IPS-18c (cell line): ENCODE measurements around the gene ZNF35.
"Not testable (repeated sequence)": the region's sequence is repeated elsewhere in the genome, so short reads cannot be mapped to it uniquely, and the experiment has no call there.

Experiments
- H3K4me3 ChIP-seq: 2 replicates; pipeline ENCODE4 v1.7.0; 2013; ENCODE audit warnings: low read depth, mild to moderate bottlenecking, low read length, moderate library complexity; ENCODE audit not compliant: insufficient read depth
- H3K9me3 ChIP-seq: one replicate; pipeline ENCODE4 v1.6.1; 2013; ENCODE audit warnings: mild to moderate bottlenecking, low read length, moderate library complexity; ENCODE audit not compliant: control insufficient read depth, insufficient read depth

Gene ZNF35

GRCh38 chr3:44648564-44649229 lies at the start of gene ZNF35:
Gene ZNF35, plus strand, starts transcription at chr3:44648732. Its CDS starts 2,336 bp downstream, at chr3:44651068.
- H3K4me3 ChIP-seq = peak within 1 kb of the TSS; percentile 84

GRCh38 chr3:44601749-44602148 lies 46.8 kb upstream of the ZNF35 start:
- Histone ChIP-seq H3K9me3 (no peaks in the 10 kb centered on the region), H3K4me3 (no peak overlapping the region)

More at GRCh38 chr3:44648564-44649229, at the start of gene ZNF35:
- no peaks in the 10 kb centered on the region for H3K9me3 ChIP-seq

- H3K9me3 ChIP-seq = no peaks in the 10 kb centered on the region
- H3K4me3 ChIP-seq = no peak overlapping the region
Measured at GRCh38 chr3:44612678-44613077, 35.9 kb upstream of the ZNF35 start.

- H3K9me3 ChIP-seq = no peaks in the 10 kb centered on the region
Measured at GRCh38 chr3:44624749-44625480, 23.6 kb upstream of the ZNF35 start, which contains the start of gene ZNF197. Gene ZNF197, plus strand, starts transcription at chr3:44625036. Its CDS starts 4,119 bp downstream, at chr3:44629155.

GRCh38 chr3:44628716-44629115 lies 19.8 kb upstream of the ZNF35 start:
- no peak overlapping the region for H3K4me3 ChIP-seq

More at GRCh38 chr3:44624749-44625480, 23.6 kb upstream of the ZNF35 start, which contains the start of gene ZNF197:
- H3K4me3 ChIP-seq = peak within 1 kb of the TSS; percentile 82

GRCh38 chr3:44632193-44632592 lies 16.3 kb upstream of the ZNF35 start:
- Histone ChIP-seq H3K9me3 (no peaks in the 10 kb centered on the region), H3K4me3 (no peak overlapping the region)

More at GRCh38 chr3:44628716-44629115, 19.8 kb upstream of the ZNF35 start:
- H3K9me3 ChIP-seq = no peaks in the 10 kb centered on the region

DNA sequence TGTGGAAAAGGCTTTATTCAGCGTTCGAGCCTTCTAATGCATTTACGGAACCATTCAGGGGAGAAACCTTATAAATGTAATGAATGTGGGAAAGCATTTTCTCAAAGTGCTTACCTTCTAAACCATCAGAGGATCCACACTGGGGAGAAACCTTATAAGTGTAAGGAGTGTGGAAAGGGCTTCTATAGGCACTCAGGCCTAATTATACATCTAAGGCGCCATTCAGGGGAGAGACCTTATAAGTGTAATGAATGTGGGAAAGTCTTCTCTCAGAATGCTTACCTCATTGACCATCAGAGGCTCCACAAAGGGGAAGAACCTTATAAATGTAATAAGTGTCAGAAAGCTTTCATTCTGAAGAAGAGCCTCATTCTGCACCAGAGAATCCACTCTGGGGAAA lies 6.2 kb upstream of the ZNF35 start:
- no peak overlapping the region for H3K4me3 ChIP-seq
- H3K9me3 ChIP-seq = peaks cover 14% of the 10 kb centered on the region

DNA sequence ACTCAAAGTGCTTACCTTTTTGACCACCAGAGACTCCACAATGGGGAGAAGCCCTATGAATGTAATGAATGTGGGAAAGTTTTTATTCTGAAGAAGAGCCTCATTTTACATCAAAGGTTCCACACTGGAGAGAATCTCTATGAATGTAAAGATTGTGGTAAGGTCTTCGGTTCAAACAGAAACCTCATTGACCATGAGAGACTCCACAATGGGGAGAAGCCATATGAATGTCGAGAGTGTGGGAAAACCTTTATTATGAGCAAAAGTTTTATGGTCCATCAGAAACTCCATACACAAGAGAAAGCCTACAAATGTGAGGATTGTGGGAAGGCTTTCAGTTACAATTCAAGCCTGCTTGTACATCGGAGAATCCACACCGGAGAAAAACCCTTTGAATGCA lies 5.5 kb upstream of the ZNF35 start:
- peaks cover 14% of the 10 kb centered on the region for H3K9me3 ChIP-seq
- H3K4me3 ChIP-seq = no peak overlapping the region

- Histone ChIP-seq H3K4me3 (no peak overlapping the region), H3K9me3 (peaks cover 1% of the 10 kb centered on the region)
Measured at GRCh38 chr3:44647771-44648170, 761 bp upstream of the ZNF35 start.

GRCh38 chr3:44649709-44650108 lies 1.2 kb downstream of the ZNF35 start:
- H3K9me3 ChIP-seq = no peaks in the 10 kb centered on the region
- H3K4me3 ChIP-seq = peak overlapping the region; percentile 84; the same call in 1 of the 2 replicates

GRCh38 chr3:44654039-44654438 lies 5.5 kb downstream of the ZNF35 start:
- Histone ChIP-seq H3K9me3 (peaks cover 3% of the 10 kb centered on the region), H3K4me3 (no peak overlapping the region)

DNA sequence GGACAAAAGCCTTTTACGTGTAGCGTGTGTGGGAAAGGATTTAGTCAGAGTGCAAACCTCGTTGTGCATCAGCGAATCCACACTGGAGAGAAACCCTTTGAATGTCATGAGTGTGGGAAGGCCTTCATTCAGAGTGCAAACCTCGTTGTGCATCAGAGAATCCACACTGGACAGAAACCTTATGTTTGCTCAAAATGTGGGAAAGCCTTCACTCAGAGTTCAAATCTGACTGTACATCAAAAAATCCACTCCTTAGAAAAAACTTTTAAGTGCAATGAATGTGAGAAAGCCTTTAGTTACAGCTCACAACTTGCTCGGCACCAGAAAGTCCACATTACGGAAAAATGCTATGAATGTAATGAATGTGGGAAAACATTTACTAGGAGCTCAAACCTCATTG lies 10.5 kb downstream of the ZNF35 start:
- peaks cover 3% of the 10 kb centered on the region for H3K9me3 ChIP-seq
- H3K4me3 ChIP-seq = no peak overlapping the region

- peaks cover 3% of the 10 kb centered on the region for H3K9me3 ChIP-seq
Measured at GRCh38 chr3:44659434-44659833, 10.9 kb downstream of the ZNF35 start.

DNA sequence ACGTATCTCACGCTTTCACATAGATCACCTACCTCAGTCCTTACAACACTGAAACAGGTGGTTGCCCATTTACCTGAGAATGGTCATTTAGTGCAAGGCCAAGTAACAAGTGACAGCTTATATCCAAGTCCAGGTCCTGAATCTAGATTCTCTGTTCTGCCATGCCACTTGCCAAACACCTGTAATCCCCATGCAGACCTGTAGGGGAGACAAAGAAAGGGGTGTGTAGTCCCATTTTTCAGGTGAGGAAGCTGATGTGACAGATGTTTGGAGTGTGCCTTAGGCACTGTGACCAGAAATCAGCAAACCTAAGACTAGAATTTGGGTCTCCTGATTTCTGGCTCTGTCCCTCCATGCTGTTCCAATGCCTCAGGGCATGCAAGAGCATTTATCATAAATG lies 12.7 kb downstream of the ZNF35 start:
- H3K9me3 ChIP-seq = peaks cover 3% of the 10 kb centered on the region

More at GRCh38 chr3:44659434-44659833, 10.9 kb downstream of the ZNF35 start:
- no peak overlapping the region for H3K4me3 ChIP-seq

DNA sequence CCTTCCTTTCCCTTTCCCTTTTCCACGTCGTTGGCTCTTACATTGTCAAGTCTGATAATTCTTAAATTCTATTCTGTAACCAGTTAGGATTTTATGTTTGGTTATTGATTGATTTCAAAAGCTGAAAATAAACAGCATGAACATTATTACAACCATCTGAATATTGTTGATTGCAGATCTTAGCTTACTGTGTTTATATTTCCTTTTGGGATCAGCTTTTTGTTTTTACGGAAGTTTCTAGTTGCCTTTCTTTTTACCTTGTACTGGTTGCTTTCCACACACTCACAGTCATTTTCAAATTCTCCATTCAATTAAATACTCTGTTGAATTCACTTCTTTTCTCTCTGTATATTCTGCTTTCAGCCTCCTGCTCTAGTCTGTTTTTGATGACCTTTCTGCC lies 16.6 kb downstream of the ZNF35 start:
- H3K4me3 ChIP-seq = no peak overlapping the region
- no peaks in the 10 kb centered on the region for H3K9me3 ChIP-seq

More for the DNA sequence above, 12.7 kb downstream of the ZNF35 start:
- no peak overlapping the region for H3K4me3 ChIP-seq

GRCh38 chr3:44666346-44666745 lies 17.8 kb downstream of the ZNF35 start:
- peaks cover 2% of the 10 kb centered on the region for H3K9me3 ChIP-seq
- no peak overlapping the region for H3K4me3 ChIP-seq

GRCh38 chr3:44669760-44670159 lies 21.2 kb downstream of the ZNF35 start:
- peaks cover 2% of the 10 kb centered on the region for H3K9me3 ChIP-seq
- H3K4me3 ChIP-seq = no peak overlapping the region

- not testable (repeated sequence) for H3K9me3 ChIP-seq
Measured at GRCh38 chr3:44673466-44673865, 24.9 kb downstream of the ZNF35 start.

More at GRCh38 chr3:44673466-44673865, 24.9 kb downstream of the ZNF35 start:
- H3K4me3 ChIP-seq = not testable (repeated sequence)
